Activated CD4-positive, alpha-beta T cell treated with anti-CD3 and anti-CD28 coated beads for 36 hours (primary cell): ENCODE measurements around the gene WNT7B. TPM values are rescaled to one million over a fixed set of nuclear protein-coding genes. Genes with fewer than 3 reads are reported as not detected.

Source experiments
- ATAC-seq: fragments of 200-7000 bp; cut with Tn5 transposase; one replicate; pipeline ENCODE4 v1.10.0; 2021; ENCODE audit warnings: mild to moderate bottlenecking, moderate library complexity
- CTCF ChIA-PET: fragments of 350-600 bp; sonication (Branson Sonifier 250); formaldehyde crosslinking; loops from one replicate; lab custom pipeline; 2021; ENCODE audit warnings: antibody characterized with exemption; lab: Charles Lee
- POLR2A ChIA-PET: fragments of 350-600 bp; sonication (Branson Sonifier 250); formaldehyde crosslinking; loops from one replicate; lab custom pipeline; 2021; ENCODE audit warnings: antibody characterized with exemption, inconsistent platforms; lab: Charles Lee
- DNase-seq: peaks from one replicate; pipeline ENCODE4 v3.0.0-alpha.2; 2020
- H3K27ac Mint-ChIP-seq: one replicate; pipeline ENCODE4 v1.8.0; 2021; ENCODE audit warnings: mixed read lengths
- H3K27me3 Mint-ChIP-seq: one replicate; pipeline ENCODE4 v1.8.0; 2021; ENCODE audit warnings: mixed read lengths
- H3K36me3 Mint-ChIP-seq: one replicate; pipeline ENCODE4 v1.8.0; 2021; ENCODE audit warnings: low read depth, mixed read lengths
- H3K4me1 Mint-ChIP-seq: one replicate; pipeline ENCODE4 v1.8.0; 2021; ENCODE audit warnings: mixed read lengths
- H3K4me3 Mint-ChIP-seq: one replicate; pipeline ENCODE4 v1.8.0; 2021; ENCODE audit warnings: mild to moderate bottlenecking, moderate library complexity, mixed read lengths
- H3K9me3 Mint-ChIP-seq: one replicate; pipeline ENCODE4 v1.8.0; 2021; ENCODE audit warnings: low read depth, mixed read lengths
- intact Hi-C, 2 experiments: fragments of 100-400 bp; cut with DNase I in 1 of 2; cut with micrococcal nuclease in 1 of 2; formaldehyde crosslinking; loops; one replicate each; pipeline versions ENCODE4 v1.14.2 to v1.15.1; 2022 to 2024; cut with DNase I, micrococcal nuclease
- total RNA-seq, 2 experiments: library from RNA; stranded (reverse); gene quantifications; one replicate each; pipeline ENCODE4 v1.2.3, GENCODE V29; 2021

Gene WNT7B
- total RNA-seq, 2 experiments from 2014 or later, result not detected

DNA sequence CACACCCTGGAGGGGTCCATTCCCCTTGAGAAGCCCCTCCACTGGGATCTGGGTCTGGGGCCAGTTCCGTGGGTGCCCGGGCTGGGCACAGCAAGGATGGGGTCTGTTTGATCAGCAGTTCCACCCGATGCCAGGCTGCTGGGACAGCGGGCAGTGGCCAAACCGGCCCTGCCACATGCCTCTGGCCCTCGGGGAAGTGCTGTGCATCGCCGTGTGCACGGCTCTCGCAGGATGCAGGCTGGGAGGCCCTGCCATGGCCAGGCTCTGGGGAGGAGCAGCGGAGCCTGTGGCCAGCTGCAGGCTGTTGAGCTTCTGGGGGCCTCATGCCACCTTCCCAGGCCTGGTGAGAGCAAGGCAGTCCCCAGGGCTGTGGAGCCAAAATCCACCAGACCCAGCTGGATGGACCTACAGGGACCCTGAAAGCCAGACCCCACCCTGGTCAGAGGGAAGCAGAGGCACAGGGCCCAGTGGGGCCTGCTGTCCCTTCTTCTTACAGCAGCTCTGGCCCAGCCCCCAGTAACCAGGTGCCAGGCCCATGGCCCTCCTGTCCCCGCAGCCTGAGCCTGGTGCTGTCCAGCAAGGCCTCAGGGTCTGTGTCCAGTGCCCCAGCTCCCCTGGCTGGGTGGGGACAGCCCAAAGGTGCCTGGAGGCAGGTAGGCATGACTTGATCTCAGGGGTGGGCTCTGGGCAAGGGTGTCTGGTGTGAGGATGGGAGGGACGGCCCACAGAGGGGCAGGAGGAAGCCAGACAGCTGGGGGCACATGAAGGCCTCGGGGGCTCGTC, 57.3 kb downstream of the WNT7B start:
- no peaks in the 10 kb centered on the region for H3K36me3 Mint-ChIP-seq
- ATAC-seq (no peak), DNase-seq (no peak)
- no peaks in the 10 kb centered on the region for H3K9me3 Mint-ChIP-seq
- H3K4me3 Mint-ChIP-seq, result no peak overlapping the region
- POLR2A ChIA-PET, result no interaction called here
- H3K27me3 Mint-ChIP-seq, result no peaks in the 10 kb centered on the region
- intact Hi-C loops, result no loop called here
- no peaks in the 10 kb centered on the region for H3K4me1 Mint-ChIP-seq
- no peak overlapping the region for H3K27ac Mint-ChIP-seq
- CTCF ChIA-PET, result no interaction called here

DNA sequence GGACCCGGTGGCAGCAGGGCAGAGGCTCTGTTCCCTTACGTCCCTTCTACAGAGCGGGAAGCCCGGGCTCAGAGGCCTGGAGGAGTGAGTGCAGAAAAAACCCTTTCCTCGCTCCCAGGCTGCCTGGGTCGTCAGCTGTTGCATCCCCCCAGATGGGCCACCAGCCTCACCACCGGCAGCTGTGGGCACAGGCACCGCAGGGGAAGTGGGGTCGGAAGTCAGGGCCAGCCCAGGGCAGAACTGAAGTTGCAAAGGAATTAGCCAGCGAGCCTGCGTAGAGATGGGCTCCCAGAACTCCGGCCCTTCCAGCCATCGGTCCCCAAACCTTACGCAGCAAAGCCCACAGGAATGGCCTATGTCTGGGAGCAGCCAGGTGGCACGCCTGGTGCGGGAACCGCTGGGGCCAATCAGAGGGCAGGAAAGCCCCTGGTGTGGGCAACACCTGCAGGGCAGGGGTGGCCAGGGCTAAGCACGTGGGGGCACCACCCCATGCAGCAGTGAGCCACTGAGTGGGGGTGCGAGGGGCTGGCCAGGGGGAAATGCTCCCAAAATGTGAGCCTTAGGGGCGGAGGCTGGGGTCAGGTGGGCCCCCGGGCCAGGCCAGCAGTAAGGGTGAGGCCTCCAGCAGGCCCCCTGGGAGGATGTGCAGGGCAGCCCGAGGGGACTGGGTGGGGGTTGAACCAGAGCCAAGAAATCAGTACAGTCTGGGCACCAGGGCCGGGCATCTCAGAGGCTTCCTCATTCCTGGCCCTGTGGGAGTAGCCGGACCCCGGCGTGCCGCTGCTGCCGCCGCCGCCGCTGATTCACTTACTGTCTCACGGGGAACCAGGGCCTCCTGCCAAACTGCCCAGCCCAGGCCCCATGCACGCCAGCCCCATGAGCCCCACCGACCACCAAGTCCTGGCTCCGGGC, 58.2 kb downstream of the WNT7B start:
- ATAC-seq (no peak), DNase-seq (no peak)
- ChIA-PET POLR2A (no interaction called here), CTCF (no interaction called here)
- H3K4me1 Mint-ChIP-seq, result no peaks in the 10 kb centered on the region
- H3K4me3 Mint-ChIP-seq, result no peak overlapping the region
- H3K36me3 Mint-ChIP-seq, result no peaks in the 10 kb centered on the region
- H3K27me3 Mint-ChIP-seq, result no peaks in the 10 kb centered on the region
- peaks cover 4% of the 10 kb centered on the region for H3K9me3 Mint-ChIP-seq
- H3K27ac Mint-ChIP-seq, result no peak overlapping the region
- intact Hi-C loops, result no loop called here

DNA sequence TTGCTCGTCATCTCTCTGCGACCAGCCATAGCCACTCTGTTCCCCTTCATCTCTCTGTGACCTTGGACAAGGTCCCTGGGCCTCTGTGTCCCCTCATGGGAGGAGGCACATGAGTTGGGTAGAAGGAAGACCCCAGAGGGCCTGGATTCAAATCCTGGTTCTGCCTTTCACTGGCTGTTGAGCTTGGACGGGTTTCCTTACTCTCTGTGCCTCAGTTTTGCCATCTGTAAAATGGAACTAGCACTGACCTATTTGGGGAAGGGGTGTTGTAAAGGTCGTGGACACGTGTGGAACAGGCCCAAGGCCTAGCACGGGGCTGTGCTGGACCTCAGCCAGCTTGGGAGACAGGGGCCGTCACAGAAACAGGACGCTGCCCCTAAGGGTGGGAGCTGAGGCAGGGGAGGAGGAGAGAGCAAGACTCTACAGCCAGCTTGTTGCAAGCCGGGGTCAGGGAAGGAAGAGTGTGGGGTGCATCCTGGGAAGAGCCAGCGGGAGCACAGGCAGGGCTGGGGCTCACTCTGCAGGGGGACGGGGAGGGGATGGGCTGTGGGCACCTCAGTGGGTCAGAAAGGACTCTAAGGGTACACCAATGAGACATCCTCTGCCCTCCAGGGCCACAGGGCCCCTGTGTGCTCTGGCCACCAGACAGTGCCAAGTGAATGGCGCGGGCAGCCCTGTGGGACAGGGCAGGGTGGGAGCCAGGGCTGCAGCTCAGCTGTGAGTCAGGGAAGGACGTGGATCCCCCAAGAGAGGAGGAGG, 59.1 kb downstream of the WNT7B start:
- DNase-seq (no peak), ATAC-seq (no peak)
- ChIA-PET POLR2A (no interaction called here), CTCF (no interaction called here)
- H3K27ac Mint-ChIP-seq, result no peak overlapping the region
- no peaks in the 10 kb centered on the region for H3K27me3 Mint-ChIP-seq
- no peak overlapping the region for H3K4me3 Mint-ChIP-seq
- no peaks in the 10 kb centered on the region for H3K4me1 Mint-ChIP-seq
- no peaks in the 10 kb centered on the region for H3K36me3 Mint-ChIP-seq
- H3K9me3 Mint-ChIP-seq, result peaks cover 4% of the 10 kb centered on the region
- intact Hi-C loops, result no loop called here

DNA sequence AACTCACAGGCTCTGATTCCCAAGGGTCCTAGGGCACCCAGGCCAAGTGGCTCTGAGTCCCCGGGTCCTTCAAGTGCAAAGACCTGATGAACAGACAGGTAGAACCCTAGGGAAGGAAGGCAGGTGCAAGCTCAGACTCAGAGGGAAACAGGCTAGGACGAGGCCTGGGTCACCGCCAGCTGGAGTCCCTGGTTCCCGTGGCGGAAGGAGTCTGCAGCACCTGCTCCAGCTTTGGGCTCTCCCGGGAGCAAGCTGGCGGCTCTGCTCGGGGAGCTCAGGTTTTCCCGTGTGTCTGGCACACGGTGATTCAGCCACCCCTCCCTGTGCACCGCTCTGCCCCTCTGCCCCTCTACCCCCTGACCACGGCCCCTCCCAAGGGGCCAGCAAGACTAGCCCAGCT, 59.8 kb downstream of the WNT7B start:
- intact Hi-C loops, result no loop called here
- Mint-ChIP-seq H3K27ac (no peak overlapping the region), H3K4me1 (no peaks in the 10 kb centered on the region), H3K36me3 (no peaks in the 10 kb centered on the region), H3K27me3 (no peaks in the 10 kb centered on the region), H3K9me3 (peaks cover 4% of the 10 kb centered on the region), H3K4me3 (no peak overlapping the region)
- POLR2A ChIA-PET, result no interaction called here
- CTCF ChIA-PET, result no interaction called here
- DNase-seq, result no peak
- ATAC-seq, result no peak

DNA sequence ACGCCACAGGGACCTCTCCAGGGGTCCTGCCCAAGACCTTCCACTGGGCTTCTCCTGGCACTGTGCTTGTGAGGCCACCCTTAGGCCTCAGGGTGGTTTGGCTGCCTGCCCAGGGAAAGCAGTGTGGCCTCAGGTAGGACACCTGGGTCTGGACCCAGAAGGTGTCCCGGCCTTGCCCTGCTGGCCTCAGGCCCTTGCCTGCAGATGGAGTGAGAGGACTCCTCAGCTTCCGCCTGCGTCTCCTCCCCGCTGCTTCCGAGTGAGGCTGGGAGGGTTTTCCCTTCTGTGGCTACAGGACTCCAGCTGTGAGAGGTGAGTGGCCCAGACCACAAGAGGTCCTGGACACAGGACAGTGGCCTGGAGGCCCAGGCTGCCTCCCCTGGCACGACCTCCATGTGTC, 60.4 kb downstream of the WNT7B start:
- H3K27me3 Mint-ChIP-seq, result no peaks in the 10 kb centered on the region
- CTCF ChIA-PET, result no interaction called here
- DNase-seq, result no peak

DNA sequence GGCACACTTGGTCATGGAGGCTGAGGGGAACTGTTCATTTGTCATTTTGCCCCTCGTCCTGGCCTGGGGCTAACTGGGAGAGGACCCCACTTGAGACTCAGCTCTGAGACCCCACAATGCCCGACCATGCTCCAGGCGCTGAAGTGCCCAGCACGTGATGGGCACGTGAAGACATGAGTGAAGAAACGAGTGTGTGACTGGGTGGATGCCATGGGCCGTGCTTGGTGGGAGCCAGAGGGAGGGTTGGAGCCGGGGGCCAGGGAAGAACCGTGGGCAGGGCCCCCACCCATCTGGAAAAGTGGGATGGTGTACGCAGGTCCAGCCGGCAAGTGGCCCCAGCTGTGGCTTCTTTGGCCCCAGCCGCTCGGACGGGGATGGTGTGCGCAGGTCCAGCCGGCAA, 61.1 kb downstream of the WNT7B start:
- ChIA-PET POLR2A (no interaction called here), CTCF (no interaction called here)
- intact Hi-C loops, result no loop called here

More for the DNA sequence above, 60.4 kb downstream of the WNT7B start:
- no peaks in the 10 kb centered on the region for H3K36me3 Mint-ChIP-seq
- H3K4me1 Mint-ChIP-seq, result no peaks in the 10 kb centered on the region
- POLR2A ChIA-PET, result no interaction called here
- no peak for ATAC-seq
- intact Hi-C loops, result no loop called here
- no peak overlapping the region for H3K27ac Mint-ChIP-seq
- H3K4me3 Mint-ChIP-seq, result no peak overlapping the region
- H3K9me3 Mint-ChIP-seq, result peaks cover 4% of the 10 kb centered on the region

DNA sequence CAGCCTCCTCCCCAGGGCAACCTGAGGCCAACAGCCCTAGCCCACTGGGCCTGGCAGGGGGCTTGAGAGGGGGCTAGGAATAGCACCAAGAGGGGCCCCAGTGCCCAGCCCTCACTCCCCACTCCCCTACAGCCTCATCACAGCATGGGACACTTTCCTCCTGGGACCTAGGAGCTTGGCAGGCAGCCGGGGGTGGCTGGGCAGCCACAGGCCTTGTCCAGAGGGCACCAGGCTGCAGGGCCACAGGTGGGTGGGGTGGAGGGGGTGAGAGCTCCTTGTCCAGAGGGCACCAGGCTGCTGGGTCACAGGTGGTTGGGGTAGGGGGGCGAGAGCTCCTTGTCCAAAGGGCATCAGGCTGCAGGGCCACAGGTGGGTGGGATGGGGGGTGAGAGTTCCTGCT, 61.8 kb downstream of the WNT7B start:
- POLR2A ChIA-PET, result no interaction called here
- CTCF ChIA-PET, result no interaction called here

More for the DNA sequence above, 61.1 kb downstream of the WNT7B start:
- Mint-ChIP-seq H3K4me3 (no peak overlapping the region), H3K27me3 (no peaks in the 10 kb centered on the region), H3K27ac (no peak overlapping the region), H3K36me3 (no peaks in the 10 kb centered on the region), H3K4me1 (no peaks in the 10 kb centered on the region), H3K9me3 (peaks cover 4% of the 10 kb centered on the region)
- ATAC-seq (no peak), DNase-seq (no peak)

DNA sequence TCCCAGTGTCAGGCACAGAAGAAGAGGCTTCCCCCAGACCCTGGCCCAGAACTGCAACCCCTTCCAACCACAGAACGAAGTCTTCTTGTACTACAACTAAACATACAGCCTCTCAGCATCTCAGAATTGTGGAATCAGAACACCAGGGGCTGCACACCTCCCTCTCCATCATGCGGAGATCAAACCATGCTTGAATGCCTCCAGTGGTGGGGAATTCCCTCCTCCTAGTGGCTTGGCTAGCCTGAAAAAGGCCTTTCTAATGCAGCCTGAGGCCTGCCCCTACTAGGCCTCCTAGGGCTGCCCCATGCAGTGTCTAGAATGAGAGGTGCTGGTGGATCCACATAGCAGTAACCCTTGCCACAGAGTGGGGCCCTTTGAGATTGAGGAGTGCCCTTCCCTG, 62.7 kb downstream of the WNT7B start:
- ChIA-PET CTCF (no interaction called here), POLR2A (no interaction called here)
- no peaks in the 10 kb centered on the region for H3K27me3 Mint-ChIP-seq

More for the DNA sequence above, 61.8 kb downstream of the WNT7B start:
- Mint-ChIP-seq H3K9me3 (peaks cover 4% of the 10 kb centered on the region), H3K4me1 (no peaks in the 10 kb centered on the region), H3K27me3 (no peaks in the 10 kb centered on the region), H3K36me3 (no peaks in the 10 kb centered on the region), H3K27ac (no peak overlapping the region), H3K4me3 (no peak overlapping the region)
- intact Hi-C loops, result no loop called here
- DNase-seq, result no peak
- no peak for ATAC-seq

DNA sequence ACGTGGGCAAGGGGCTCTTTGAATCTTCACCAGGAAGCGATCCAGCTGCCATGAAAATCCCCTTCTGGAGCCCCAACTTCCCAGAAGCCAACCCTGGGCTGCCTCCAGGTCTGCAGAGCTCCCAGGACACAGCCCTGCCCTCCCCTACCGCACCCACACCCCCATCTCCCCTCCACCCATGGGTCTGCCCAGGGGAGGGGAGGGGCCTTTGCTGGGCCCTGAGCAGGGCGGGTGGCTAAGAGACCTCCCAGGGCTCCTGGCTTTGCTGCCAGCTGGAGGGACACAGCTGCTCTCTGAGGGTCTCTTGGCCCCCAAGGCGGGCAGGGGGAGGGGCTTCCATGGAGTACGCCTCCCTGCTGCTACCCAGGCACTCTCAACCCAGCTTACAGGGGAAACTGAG, 64.1 kb downstream of the WNT7B start:
- POLR2A ChIA-PET, result no interaction called here
- intact Hi-C loops, result no loop called here
- DNase-seq (no peak), ATAC-seq (no peak)
- Mint-ChIP-seq H3K4me3 (no peak overlapping the region), H3K4me1 (no peaks in the 10 kb centered on the region), H3K36me3 (no peaks in the 10 kb centered on the region), H3K9me3 (peaks cover 4% of the 10 kb centered on the region), H3K27ac (no peak overlapping the region), H3K27me3 (no peaks in the 10 kb centered on the region)
- CTCF ChIA-PET, result no interaction called here

More for the DNA sequence above, 62.7 kb downstream of the WNT7B start:
- intact Hi-C loops, result no loop called here
- no peak overlapping the region for H3K27ac Mint-ChIP-seq
- ATAC-seq, result no peak
- no peak for DNase-seq
- H3K4me1 Mint-ChIP-seq, result no peaks in the 10 kb centered on the region
- no peak overlapping the region for H3K4me3 Mint-ChIP-seq
- peaks cover 4% of the 10 kb centered on the region for H3K9me3 Mint-ChIP-seq
- H3K36me3 Mint-ChIP-seq, result no peaks in the 10 kb centered on the region

DNA sequence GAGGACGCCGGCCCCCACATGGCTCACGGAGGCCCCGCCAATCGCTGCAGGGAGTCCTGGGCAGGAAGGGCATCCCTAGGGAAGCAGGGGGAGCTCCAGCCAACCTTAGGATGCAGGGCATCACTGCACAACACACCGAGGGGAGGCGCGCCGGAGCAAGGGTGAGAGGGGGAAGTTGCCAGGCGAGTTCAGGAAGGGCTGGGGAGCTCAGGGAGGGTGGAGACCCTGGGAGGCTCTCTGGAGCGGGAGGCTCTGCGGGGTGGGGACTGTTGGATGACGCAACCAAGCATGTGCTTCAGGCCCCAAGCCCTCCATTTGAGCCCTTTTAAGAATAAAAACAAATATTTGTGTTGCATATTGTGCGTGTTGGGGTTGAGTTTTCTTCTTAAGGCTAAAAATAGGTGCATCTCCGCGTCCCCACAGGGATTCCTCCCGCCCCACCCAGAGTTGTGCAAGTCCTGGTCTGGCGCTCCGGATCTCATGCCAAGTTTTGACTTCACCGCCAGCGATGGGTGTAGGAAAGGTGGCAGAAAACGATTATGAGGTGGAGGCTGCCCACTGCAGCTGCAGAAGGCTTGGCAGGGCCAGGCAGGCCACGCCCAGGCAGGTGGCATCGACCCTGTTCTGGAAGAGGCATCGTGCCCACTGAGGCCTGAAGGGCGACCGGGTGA, 65.2 kb downstream of the WNT7B start:
- no peak for DNase-seq
- ATAC-seq, result no peak
- POLR2A ChIA-PET, result no interaction called here
- intact Hi-C loops, result no loop called here
- Mint-ChIP-seq H3K9me3 (peaks cover 4% of the 10 kb centered on the region), H3K36me3 (no peaks in the 10 kb centered on the region), H3K27ac (no peak overlapping the region), H3K4me3 (no peak overlapping the region), H3K4me1 (no peaks in the 10 kb centered on the region), H3K27me3 (peaks cover 2% of the 10 kb centered on the region)
- CTCF ChIA-PET, result no interaction called here

DNA sequence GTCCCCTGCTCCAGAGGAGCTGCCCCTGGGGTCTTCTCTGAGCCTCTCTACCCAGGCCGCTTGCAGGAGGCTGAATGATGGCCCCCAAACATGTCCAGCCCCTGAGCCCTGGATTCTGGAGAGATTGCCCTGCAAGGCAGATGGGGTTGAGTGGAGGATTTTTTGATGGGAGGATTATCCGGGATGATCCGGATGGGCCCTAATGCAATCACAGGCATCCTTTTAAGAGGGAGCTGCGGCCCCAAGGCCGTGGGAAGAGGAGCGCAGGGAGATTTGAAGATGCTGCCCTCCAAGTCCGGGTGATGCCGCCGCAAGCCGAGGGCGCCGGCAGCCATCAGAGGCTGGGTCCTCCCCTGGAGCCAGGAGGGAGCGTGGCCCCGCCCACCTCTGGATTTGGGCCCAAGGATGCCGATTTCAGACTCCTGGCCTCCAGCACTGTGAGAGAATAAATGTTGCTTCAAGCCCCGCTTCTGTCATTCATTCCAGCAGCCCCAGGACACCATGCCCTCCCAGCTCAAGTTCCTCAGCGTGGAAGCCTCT, 66.0 kb downstream of the WNT7B start:
- ChIA-PET POLR2A (no interaction called here), CTCF (no interaction called here)
- Mint-ChIP-seq H3K4me1 (no peaks in the 10 kb centered on the region), H3K9me3 (peaks cover 4% of the 10 kb centered on the region), H3K4me3 (no peak overlapping the region), H3K36me3 (no peaks in the 10 kb centered on the region), H3K27ac (no peak overlapping the region), H3K27me3 (peaks cover 2% of the 10 kb centered on the region)
- DNase-seq, result no peak
- no peak for ATAC-seq
- intact Hi-C loops, result no loop called here
